HEK293T (cell line): ENCODE measurements around the gene HDAC9.

ENCODE experiments used
- CTCF ChIA-PET: fragments of 350-600 bp; formaldehyde crosslinking; extraction: SDS; loops from one replicate; lab custom pipeline; 2021; ENCODE audit warnings: antibody characterized with exemption, inconsistent platforms; lab: Yijun Ruan, JAX
- POLR2A ChIA-PET: fragments of 350-600 bp; formaldehyde crosslinking; extraction: SDS; loops from one replicate; lab custom pipeline; 2020; ENCODE audit warnings: antibody characterized with exemption, inconsistent platforms; lab: Yijun Ruan, JAX
- DNase-seq: peaks from one replicate; pipeline ENCODE4 v3.0.0; 2012; ENCODE audit warnings: mixed read lengths; ENCODE audit errors: extremely low spot score
- ARNT ChIP-seq: fragments of 450-650 bp; IDR thresholded peaks from 2 replicates; pipeline ENCODE4 v1.6.1; 2017; ENCODE audit warnings: mild to moderate bottlenecking
- BHLHE40 ChIP-seq: fragments of 450-650 bp; IDR thresholded peaks from 2 replicates; pipeline ENCODE4 v1.6.1; 2016; ENCODE audit warnings: mild to moderate bottlenecking, moderate library complexity, borderline replicate concordance
- CTBP1 ChIP-seq: fragments of 450-650 bp; IDR thresholded peaks from 2 replicates; pipeline ENCODE4 v1.6.1; 2016; ENCODE audit warnings: borderline replicate concordance
- ELF4 ChIP-seq: fragments of 450-650 bp; IDR thresholded peaks from 2 replicates; pipeline ENCODE4 v1.6.1; 2017; ENCODE audit warnings: antibody characterized with exemption
- FOXA1 ChIP-seq: fragments of 450-650 bp; IDR thresholded peaks from 2 replicates; pipeline ENCODE4 v1.6.1; 2016; ENCODE audit warnings: mild to moderate bottlenecking
- FOXK2 ChIP-seq: fragments of 450-650 bp; IDR thresholded peaks from 2 replicates; pipeline ENCODE4 v1.6.1; 2016; ENCODE audit warnings: mild to moderate bottlenecking
- FOXM1 ChIP-seq: fragments of 450-650 bp; IDR thresholded peaks from 2 replicates; pipeline ENCODE4 v1.6.1; 2017; ENCODE audit warnings: mild to moderate bottlenecking, borderline replicate concordance
- HDGF ChIP-seq: fragments of 450-650 bp; IDR thresholded peaks from 2 replicates; pipeline ENCODE4 v1.6.1; 2017; ENCODE audit warnings: antibody characterized with exemption, borderline replicate concordance
- L3MBTL2 ChIP-seq: fragments of 450-650 bp; conservative IDR thresholded peaks from 2 replicates; pipeline ENCODE4 v1.6.1; 2016; ENCODE audit warnings: mild to moderate bottlenecking
- LEF1 ChIP-seq: fragments of 450-650 bp; IDR thresholded peaks from 2 replicates; pipeline ENCODE4 v1.6.1; 2017; ENCODE audit warnings: mild to moderate bottlenecking, borderline replicate concordance
- NFRKB ChIP-seq: fragments of 450-650 bp; IDR thresholded peaks from 2 replicates; pipeline ENCODE4 v1.6.1; 2016; ENCODE audit warnings: mild to moderate bottlenecking, moderate library complexity
- SP1 ChIP-seq: fragments of 450-650 bp; IDR thresholded peaks from 2 replicates; pipeline ENCODE4 v1.6.1; 2017
- SUZ12 ChIP-seq: fragments of 450-650 bp; IDR thresholded peaks from 2 replicates; pipeline ENCODE4 v1.6.1; 2016; ENCODE audit warnings: mild to moderate bottlenecking
- TARDBP ChIP-seq: fragments of 450-650 bp; IDR thresholded peaks from 2 replicates; pipeline ENCODE4 v1.6.1; 2016
- ZNF384 ChIP-seq: fragments of 450-650 bp; IDR thresholded peaks from 2 replicates; pipeline ENCODE4 v1.6.1; 2016
- TF ChIP-seq, protein P1 (sequence below): fragments of 450-650 bp; IDR thresholded peaks from 2 replicates; pipeline ENCODE4 v1.6.1; 2016

The HDAC9 gene

DNA sequence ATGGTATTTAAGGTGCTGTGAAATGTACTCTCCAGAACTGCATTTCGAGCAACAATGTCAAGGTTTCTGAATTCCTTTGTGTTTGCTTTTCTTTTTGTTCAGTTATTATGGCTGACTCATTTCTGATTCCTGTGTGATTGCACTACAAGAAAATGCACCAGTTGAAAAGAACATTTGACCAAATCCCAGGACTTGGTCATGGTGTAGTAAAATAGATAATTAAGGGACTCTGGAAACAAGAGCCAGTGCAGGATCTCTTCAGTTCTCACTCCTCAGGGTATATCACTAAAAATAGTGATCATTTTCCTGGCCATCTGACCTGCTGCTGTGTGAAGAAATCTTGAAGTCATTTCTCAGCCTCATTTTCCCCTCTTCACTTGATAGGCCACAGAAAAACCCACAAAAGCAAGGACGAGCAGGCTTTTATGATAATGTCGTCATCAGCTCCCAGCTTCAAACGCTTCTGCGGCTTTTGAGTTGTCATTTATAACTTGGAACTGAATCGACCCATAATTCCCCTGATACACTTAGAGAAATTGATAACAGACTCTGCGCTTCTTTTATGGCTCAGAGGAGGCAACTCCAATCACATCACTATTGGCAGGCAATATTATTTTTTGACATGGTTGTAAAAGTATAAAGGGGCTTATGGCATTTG is 274.7 kb downstream of the HDAC9 start:
- DNase-seq = no peak
- ChIA-PET POLR2A (no interaction called here), CTCF (no interaction called here)
- TF ChIP-seq TARDBP = no peak
- no peak for TF ChIP-seq FOXA1
- no peak for TF ChIP-seq ARNT
- no peak for TF ChIP-seq ZNF384
- TF ChIP-seq SUZ12 = no peak

DNA sequence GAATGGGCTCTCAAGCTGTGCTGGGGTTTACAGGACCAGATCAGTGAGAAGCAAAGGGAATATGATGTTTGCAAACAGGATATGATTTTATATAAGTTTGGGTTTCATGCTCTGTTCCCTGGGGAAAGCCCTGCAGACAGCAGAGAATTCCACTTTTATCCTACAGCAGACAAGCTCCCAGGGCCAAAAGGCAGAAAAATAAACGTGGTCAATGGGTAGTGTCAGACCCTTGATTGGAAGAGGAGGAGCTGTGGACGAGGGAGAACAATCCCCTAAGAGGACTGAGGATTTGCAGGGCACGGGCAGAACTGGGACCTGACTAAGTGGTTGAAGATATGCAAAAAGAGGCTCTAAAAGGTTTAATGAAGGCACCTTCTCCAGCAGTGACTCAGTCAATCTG is 275.3 kb downstream of the HDAC9 start:
- ChIA-PET POLR2A (no interaction called here), CTCF (no interaction called here)
- DNase-seq = no peak
- TF ChIP-seq LEF1 = no peak
- TF ChIP-seq, protein P1, sequence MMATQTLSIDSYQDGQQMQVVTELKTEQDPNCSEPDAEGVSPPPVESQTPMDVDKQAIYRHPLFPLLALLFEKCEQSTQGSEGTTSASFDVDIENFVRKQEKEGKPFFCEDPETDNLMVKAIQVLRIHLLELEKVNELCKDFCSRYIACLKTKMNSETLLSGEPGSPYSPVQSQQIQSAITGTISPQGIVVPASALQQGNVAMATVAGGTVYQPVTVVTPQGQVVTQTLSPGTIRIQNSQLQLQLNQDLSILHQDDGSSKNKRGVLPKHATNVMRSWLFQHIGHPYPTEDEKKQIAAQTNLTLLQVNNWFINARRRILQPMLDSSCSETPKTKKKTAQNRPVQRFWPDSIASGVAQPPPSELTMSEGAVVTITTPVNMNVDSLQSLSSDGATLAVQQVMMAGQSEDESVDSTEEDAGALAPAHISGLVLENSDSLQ = no peak
- no peak for TF ChIP-seq ZNF384
- TF ChIP-seq ARNT = no peak
- TF ChIP-seq CTBP1 = no peak
- TF ChIP-seq ELF4 = no peak
- TF ChIP-seq SUZ12 = no peak
- no peak for TF ChIP-seq SP1
- TF ChIP-seq L3MBTL2 = no peak

DNA sequence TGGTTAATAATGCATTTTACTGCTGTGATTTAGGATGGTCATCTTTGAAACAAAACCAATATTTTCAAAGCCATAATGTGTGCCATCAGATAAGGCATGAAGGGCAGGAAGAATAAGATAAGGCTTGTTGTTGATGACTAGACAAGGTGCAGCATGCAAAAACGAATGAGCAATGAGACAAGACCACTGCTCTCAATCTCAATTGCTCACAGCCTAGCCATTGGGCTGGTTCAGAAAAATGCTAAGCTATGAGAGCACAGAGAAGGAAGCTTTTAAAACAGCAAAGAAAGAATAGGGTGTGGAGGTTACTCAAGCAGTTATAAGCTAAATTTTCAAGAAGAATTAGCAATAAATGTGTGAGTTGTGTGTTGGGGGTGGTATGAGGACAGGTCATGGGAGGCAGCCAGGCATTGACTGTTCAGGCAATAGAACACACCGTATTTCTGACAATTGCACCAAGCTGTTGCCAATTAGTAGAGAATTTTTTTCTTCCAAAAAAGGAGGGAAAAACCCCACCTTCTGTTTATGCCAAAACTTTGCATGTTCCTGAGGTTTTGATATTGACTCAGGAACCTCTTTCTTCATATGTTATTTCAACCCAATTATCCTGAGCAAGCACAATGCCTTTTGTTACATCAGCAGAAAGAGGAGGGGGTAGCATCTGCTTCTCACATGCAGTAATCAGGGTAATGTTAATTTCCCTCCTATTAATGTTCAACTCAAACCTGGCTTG is 276.5 kb downstream of the HDAC9 start:
- CTCF ChIA-PET = no interaction called here
- POLR2A ChIA-PET = no interaction called here

DNA sequence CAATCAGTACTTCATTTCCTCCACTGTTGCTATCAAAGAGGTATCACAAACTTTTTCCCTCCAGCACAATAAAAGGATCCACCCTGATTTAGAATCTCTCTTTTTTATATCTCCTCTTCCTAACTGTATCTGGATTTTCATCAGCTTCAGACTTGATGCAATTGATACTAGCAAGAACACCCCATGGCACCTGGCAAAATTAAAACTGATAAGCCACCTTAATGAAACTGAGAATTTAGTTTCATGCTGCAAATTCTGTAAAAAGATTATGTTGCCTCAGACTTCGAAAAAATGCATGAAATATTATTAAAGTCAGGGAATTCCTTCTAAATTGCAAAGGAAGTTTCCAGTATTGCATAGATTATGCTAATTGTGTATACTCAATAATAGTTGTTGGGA is 277.0 kb downstream of the HDAC9 start:
- CTCF ChIA-PET = interaction anchor here (0.6 kb wide), 1 partner anchor 420 kb away, joined by 3 read pairs; no protein-coding TSS in a partner anchor
- TF ChIP-seq SUZ12 = no peak
- no peak for TF ChIP-seq FOXM1
- TF ChIP-seq FOXA1 = no peak
- TF ChIP-seq ARNT = no peak
- TF ChIP-seq, protein P1 = no peak
- TF ChIP-seq BHLHE40 = no peak
- no peak for TF ChIP-seq HDGF
- TF ChIP-seq LEF1 = no peak
- DNase-seq = no peak
- POLR2A ChIA-PET = no interaction called here

More for the DNA sequence above, 276.5 kb downstream of the HDAC9 start:
- TF ChIP-seq CTBP1 = no peak
- TF ChIP-seq, protein P1 = no peak
- no peak for TF ChIP-seq ARNT
- no peak for TF ChIP-seq LEF1
- no peak for TF ChIP-seq TARDBP
- no peak for DNase-seq

DNA sequence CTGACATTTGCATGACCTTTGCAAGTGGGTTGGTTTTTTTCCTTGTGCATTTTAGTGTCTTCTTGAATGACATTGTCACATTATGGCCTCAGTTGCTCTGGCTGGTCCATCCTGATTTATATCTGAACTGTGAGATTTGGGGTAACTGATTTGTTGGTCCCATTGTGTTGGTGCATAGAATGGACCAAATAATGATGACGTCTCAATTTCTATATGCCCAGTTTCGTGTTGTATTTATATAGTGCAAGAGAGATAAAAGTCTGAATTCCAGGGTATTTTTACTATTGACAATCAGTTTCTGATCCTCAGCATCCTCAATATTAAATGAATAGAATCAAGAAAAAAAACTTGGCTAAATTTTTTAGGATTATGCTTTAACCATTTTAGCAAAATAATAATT is 281.8 kb downstream of the HDAC9 start:
- TF ChIP-seq, protein P1 = no peak
- ChIA-PET POLR2A (no interaction called here), CTCF (no interaction called here)
- DNase-seq = no peak

DNA sequence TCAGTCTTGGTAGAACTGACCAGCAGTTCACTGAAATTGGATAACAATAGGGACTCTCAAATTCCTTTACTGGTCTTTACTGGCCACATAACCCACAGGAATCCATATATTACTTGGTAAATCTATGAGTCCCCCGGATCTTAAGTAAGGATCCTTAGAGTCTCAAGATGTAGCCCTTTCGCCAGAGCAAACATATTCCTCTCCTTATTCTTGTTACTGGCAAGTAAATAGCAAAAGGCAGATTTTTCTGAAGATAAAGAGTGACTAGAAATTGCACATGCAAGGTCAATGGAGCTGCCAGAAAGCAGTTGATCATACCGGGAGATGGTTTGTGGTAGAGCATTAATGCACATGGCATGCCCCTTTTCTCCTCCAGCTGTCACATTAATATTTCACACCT is 283.0 kb downstream of the HDAC9 start:
- TF ChIP-seq SP1 (no peak), BHLHE40 (no peak), NFRKB (no peak), TARDBP (no peak), ELF4 (no peak), SUZ12 (no peak), FOXK2 (no peak), ZNF384 (no peak), L3MBTL2 (no peak), FOXA1 (no peak), ARNT (no peak), LEF1 (no peak), HDGF (no peak)
- TF ChIP-seq, protein P1 = no peak
- no peak for DNase-seq
- POLR2A ChIA-PET = no interaction called here
- CTCF ChIA-PET = no interaction called here
